Left lung (tissue), 10 donors: ENCODE results near the gene NTRK2. TPM values are rescaled to one million over a fixed set of nuclear protein-coding genes. Genes with fewer than 3 reads are reported as not detected.

Experiments
- ATAC-seq: fragments of 200-7000 bp; cut with Tn5 transposase; one replicate; pipeline ENCODE4 v1.9.1; 2020; ENCODE audit warnings: moderate library complexity
- DNase-seq, 4 donors: peaks; one replicate each; pipeline ENCODE4 v3.0.0-alpha.2; 2013 to 2020
- H3K27ac ChIP-seq, 2 donors: fragments of 200-600 bp; sonication (generic) in 1 of 2; one replicate each; pipeline versions ENCODE4 v1.5.0 to v1.8.0; 2020 to 2021
- H3K27me3 ChIP-seq, 2 donors: fragments of 200-600 bp; sonication (generic) in 1 of 2; one replicate each; pipeline versions ENCODE4 v1.5.0 to v1.8.0; 2020 to 2021
- H3K36me3 ChIP-seq, 2 donors: fragments of 200-600 bp; sonication (generic) in 1 of 2; one replicate each; pipeline versions ENCODE4 v1.5.0 to v1.8.0; 2020 to 2021
- H3K4me1 ChIP-seq, 2 donors: fragments of 200-600 bp; one replicate each; pipeline ENCODE4 v1.8.0; 2021
- H3K4me3 ChIP-seq, 2 donors: fragments of 200-600 bp; sonication (generic) in 1 of 2; one replicate each; pipeline versions ENCODE4 v1.5.0 to v1.8.0; 2020 to 2021; ENCODE audit warnings: mild to moderate bottlenecking in 1 of 2
- H3K9me3 ChIP-seq, 2 donors: fragments of 200-600 bp; sonication (generic) in 1 of 2; one replicate each; pipeline versions ENCODE4 v1.5.0 to v1.8.0; 2020 to 2021
- intact Hi-C, 2 donors: fragments of 100-400 bp; cut with DNase I; formaldehyde crosslinking; loops; one replicate each; pipeline versions ENCODE4 v1.11.2 to v1.14.2; 2022
- polyA plus RNA-seq, 6 donors: library from polyadenylated mRNA; unstranded; fragments of 120-200 nt; gene quantifications; one replicate each; pipeline ENCODE4 v1.2.1, GENCODE V29; 2013; ENCODE audit not compliant: insufficient read length in 6 of 6
- total RNA-seq, 2 donors: library from RNA; stranded (reverse); fragmentation: NEBNext Ultra II Directional; extraction: Animal tissue kit (Norgen Biotek cat#: 25700); gene quantifications; one replicate each; pipeline ENCODE4 v1.2.1, GENCODE V29; 2021
- TF ChIP-seq, protein P1 (sequence below), 2 donors: fragments of 200-600 bp; sonication (generic) in 1 of 2; IDR thresholded peaks; one replicate each; pipeline versions ENCODE4 v1.5.0 to v1.8.0; 2021; ENCODE audit warnings: antibody characterized with exemption in 2 of 2
- donor health status: DM: no; HTN: yes; CAD: no.
- donor health status: DM: no; HTN: no; CAD: no.

The NTRK2 gene
- total and polyA plus RNA-seq, 8 donors, result 0.29 to 3.8 (median 1.7) TPM

DNA sequence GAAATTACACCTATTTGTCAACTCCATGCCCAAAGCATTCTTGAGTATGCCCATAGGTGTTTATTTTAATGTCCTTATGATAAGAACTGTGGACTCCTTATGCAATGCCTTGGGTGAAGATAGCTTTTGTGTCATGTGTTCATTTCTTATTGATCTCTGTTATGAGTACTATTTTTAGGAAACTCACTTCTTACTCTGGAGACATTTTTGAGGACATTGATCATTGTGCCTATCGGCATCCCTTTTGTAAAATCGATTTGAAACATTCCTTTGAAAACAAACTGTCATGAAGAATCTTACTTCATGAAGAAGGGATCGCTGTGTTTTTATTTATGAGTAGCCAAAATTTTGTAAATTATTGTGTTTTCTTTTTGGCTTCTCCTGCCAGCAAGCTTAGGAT is 257.3 kb downstream of the NTRK2 start:
- H3K36me3 ChIP-seq, result no peaks in the 10 kb centered on the region
- ATAC-seq (no peak), DNase-seq (no peak)
- intact Hi-C loops, result no loop called here
- H3K27ac ChIP-seq, result no peak overlapping the region
- TF ChIP-seq, protein P1, sequence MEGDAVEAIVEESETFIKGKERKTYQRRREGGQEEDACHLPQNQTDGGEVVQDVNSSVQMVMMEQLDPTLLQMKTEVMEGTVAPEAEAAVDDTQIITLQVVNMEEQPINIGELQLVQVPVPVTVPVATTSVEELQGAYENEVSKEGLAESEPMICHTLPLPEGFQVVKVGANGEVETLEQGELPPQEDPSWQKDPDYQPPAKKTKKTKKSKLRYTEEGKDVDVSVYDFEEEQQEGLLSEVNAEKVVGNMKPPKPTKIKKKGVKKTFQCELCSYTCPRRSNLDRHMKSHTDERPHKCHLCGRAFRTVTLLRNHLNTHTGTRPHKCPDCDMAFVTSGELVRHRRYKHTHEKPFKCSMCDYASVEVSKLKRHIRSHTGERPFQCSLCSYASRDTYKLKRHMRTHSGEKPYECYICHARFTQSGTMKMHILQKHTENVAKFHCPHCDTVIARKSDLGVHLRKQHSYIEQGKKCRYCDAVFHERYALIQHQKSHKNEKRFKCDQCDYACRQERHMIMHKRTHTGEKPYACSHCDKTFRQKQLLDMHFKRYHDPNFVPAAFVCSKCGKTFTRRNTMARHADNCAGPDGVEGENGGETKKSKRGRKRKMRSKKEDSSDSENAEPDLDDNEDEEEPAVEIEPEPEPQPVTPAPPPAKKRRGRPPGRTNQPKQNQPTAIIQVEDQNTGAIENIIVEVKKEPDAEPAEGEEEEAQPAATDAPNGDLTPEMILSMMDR (IDR thresholded peaks at IDR 0.05), result no peak
- H3K4me1 ChIP-seq, result no peaks in the 10 kb centered on the region
- H3K9me3 ChIP-seq, result no peaks in the 10 kb centered on the region
- H3K4me3 ChIP-seq, result no peak overlapping the region
- H3K27me3 ChIP-seq, result no peaks in the 10 kb centered on the region

DNA sequence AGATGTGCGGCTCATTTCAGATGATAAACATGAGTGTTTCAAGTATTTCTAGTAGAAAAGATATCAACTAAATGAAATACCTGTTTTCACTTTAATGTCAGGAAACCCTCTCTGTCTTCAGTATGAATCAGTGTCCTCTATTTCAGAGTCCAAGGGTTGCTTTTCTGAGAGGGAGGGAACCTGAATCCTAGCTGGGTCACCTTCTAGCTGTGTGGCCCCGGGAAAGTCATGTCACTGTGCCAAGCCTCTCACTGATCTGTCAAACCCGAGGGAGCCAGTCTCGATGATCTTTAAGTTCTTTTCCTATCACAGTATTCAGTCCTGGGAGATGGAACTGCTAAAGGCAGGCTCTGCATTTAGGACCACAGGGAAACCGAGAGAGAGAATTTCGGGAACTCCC is 258.9 kb downstream of the NTRK2 start:
- Histone ChIP-seq H3K36me3 (no peaks in the 10 kb centered on the region), H3K27ac (no peak overlapping the region), H3K4me1 (no peaks in the 10 kb centered on the region), H3K27me3 (no peaks in the 10 kb centered on the region), H3K4me3 (no peak overlapping the region), H3K9me3 (no peaks in the 10 kb centered on the region)
- ATAC-seq, result no peak
- intact Hi-C loops, result no loop called here
- TF ChIP-seq, protein P1 (IDR thresholded peaks at IDR 0.05), result no peak
- DNase-seq, result no peak

DNA sequence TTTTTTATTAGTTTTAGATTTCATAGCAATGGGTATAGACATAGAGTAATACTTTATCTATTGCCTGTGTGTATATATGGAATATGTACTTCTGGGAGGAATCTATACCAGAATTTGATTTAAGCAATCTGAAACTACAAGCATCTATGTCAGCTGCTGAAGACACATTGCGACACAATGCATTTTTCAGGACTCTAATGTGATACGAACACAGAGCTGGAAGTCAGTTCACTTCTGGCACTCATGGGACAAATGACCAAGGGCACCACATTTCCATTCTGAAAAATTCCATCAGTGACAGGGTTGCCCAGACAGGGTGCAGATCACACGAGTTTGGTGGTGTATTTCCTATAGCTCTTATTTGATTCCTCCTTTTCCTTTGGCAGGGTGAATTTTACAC is 259.5 kb downstream of the NTRK2 start:
- TF ChIP-seq, protein P1 (IDR thresholded peaks at IDR 0.05), result no peak
- DNase-seq (no peak), ATAC-seq (no peak)
- Histone ChIP-seq H3K4me1 (no peaks in the 10 kb centered on the region), H3K4me3 (no peak overlapping the region), H3K27me3 (no peaks in the 10 kb centered on the region), H3K27ac (no peak overlapping the region), H3K9me3 (no peaks in the 10 kb centered on the region), H3K36me3 (no peaks in the 10 kb centered on the region)
- intact Hi-C loops, result no loop called here

DNA sequence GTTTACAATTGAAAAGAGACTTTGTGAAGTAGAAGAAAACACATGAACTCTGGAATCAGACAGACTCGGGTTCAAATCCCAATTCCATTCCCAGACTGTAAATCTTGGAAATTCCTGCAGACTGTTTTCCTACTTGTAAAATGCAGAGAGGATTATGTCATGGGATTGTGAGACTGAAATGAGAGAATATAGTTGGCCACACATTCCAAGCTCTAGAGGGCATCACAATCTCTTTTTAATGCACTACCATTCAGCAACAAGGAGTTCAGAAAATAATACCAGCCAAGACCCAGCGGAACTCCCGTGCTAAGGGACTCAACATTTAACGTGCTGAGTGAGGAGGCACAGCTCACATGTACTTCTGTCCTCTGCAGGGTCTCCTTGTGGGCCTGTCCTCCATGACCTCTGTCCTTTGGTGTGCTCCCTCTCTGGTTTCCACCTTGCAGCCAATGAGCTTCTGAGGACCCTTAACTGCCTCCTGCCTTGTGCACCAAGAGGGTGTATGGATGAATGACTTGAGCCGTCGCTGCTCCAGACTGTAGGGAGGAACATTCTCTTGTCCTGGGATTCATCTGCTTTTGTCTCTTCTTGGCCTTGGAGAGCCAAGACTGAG is 263.5 kb downstream of the NTRK2 start:
- intact Hi-C loops, result no loop called here
- H3K36me3 ChIP-seq, result no peaks in the 10 kb centered on the region
- no peaks in the 10 kb centered on the region for H3K27me3 ChIP-seq
- H3K9me3 ChIP-seq, result no peaks in the 10 kb centered on the region
- ATAC-seq, result no peak
- no peak overlapping the region for H3K4me3 ChIP-seq
- H3K27ac ChIP-seq, result no peak overlapping the region
- H3K4me1 ChIP-seq, result no peaks in the 10 kb centered on the region
- TF ChIP-seq, protein P1 (IDR thresholded peaks at IDR 0.05), result no peak
- peak in 1 of 4 donors; percentile 5 for DNase-seq

DNA sequence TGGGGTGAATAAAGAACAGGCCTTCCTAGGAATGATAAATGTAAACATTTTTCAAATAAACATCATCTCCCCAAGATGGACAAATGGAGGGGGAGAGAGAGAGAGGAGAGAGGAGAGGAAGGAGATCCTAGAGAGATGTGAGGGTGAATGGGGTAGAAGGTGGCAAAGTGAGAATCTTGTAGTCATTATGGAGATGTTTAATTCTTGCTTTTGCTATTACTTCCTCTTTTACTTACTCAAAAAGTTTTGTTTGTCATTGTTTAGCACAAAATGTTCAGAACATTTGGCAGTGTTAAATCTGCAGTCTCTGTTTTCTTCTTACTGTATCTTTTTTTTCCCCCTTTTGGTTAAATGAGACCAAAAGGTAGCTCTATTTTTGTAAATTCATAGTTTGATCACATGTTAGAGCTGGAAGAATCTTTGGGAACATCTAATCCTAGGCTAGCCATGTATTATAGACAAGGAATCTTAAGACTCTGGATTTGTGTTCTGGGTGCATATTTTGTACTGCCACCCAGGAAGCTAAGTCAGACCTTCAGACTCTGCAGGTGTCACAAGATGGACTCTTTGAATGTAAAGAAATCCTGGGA is 266.1 kb downstream of the NTRK2 start:
- Histone ChIP-seq H3K36me3 (no peaks in the 10 kb centered on the region), H3K27ac (no peak overlapping the region), H3K9me3 (no peaks in the 10 kb centered on the region), H3K4me1 (no peaks in the 10 kb centered on the region), H3K27me3 (no peaks in the 10 kb centered on the region), H3K4me3 (no peak overlapping the region)
- ATAC-seq (no peak), DNase-seq (no peak)
- TF ChIP-seq, protein P1 (IDR thresholded peaks at IDR 0.05), result no peak
- intact Hi-C loops, result no loop called here
